AG04449 (cell line): ENCODE measurements around the gene PTGES2.

Source experiments
- CTCF ChIA-PET: fragments of 350-600 bp; formaldehyde crosslinking; extraction: SDS; loops from one replicate; lab custom pipeline; 2021; ENCODE audit warnings: antibody characterized with exemption; lab: Yijun Ruan, JAX
- POLR2A ChIA-PET: fragments of 400-600, 350-600 bp; formaldehyde crosslinking; extraction: SDS; loops from one replicate; lab custom pipeline; 2020; ENCODE audit warnings: antibody characterized with exemption, inconsistent platforms; lab: Yijun Ruan, JAX
- DNase-seq: peaks from one replicate; pipeline ENCODE4 v3.0.0-alpha.2; 2010; ENCODE audit warnings: low read depth, low spot score
- H3K4me3 ChIP-seq: 2 replicates; pipeline ENCODE4 v1.5.1; 2011; ENCODE audit warnings: low read depth, mild to moderate bottlenecking, control low read depth, low read length
- TF ChIP-seq, protein P1 (sequence below): IDR thresholded peaks from one replicate; pipeline ENCODE4 v1.5.1; 2011; ENCODE audit warnings: mild to moderate bottlenecking, moderate library complexity, low read length, control low read depth, inconsistent platforms; ENCODE audit not compliant: insufficient read depth; ENCODE audit errors: missing control alignments

Gene PTGES2

DNA sequence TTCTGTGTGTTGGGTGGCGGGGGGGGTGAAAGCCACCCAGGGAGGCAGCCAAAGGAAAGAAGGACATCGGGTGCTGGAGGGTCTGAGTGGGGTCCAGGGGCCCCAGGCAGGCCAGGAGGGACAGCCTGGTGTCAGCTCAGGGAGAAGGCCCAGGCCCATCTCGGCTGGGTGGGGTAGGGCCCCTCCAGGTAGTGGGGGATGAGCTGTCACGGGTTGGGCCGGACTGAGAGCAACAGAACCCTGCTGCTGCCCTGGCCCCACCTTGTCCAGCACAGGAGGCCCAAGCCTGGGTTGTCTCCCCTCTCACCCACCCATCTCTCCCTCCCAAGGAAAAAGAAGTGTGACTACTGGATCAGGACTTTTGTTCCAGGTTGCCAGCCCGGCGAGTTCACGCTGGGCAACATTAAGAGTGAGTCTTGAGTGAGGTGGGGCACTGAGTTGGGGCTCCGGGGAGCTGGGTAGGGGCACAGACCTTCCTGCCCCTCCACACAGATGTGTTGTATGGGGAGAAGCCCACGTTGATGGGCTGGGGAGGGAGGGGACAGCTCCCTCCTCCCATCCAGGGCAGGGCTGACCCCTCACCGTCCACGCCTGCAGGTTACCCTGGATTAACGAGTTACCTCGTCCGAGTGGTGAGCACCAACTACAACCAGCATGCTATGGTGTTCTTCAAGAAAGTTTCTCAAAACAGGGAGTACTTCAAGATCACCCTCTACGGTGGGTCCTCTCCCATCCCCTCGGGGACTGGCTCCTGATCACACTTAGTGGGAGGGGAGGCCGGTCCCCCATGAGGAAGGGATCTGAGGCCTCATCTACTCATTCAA is 24.0 kb upstream of the PTGES2 start:
- ChIA-PET POLR2A (no interaction called here), CTCF (interaction anchor here (0.6 to 1.3 kb wide), 3 partner anchors 22 to 34 kb away, joined by 3 read pairs; no protein-coding TSS in a partner anchor)
- TF ChIP-seq, protein P1, sequence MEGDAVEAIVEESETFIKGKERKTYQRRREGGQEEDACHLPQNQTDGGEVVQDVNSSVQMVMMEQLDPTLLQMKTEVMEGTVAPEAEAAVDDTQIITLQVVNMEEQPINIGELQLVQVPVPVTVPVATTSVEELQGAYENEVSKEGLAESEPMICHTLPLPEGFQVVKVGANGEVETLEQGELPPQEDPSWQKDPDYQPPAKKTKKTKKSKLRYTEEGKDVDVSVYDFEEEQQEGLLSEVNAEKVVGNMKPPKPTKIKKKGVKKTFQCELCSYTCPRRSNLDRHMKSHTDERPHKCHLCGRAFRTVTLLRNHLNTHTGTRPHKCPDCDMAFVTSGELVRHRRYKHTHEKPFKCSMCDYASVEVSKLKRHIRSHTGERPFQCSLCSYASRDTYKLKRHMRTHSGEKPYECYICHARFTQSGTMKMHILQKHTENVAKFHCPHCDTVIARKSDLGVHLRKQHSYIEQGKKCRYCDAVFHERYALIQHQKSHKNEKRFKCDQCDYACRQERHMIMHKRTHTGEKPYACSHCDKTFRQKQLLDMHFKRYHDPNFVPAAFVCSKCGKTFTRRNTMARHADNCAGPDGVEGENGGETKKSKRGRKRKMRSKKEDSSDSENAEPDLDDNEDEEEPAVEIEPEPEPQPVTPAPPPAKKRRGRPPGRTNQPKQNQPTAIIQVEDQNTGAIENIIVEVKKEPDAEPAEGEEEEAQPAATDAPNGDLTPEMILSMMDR = no peak
- no peak overlapping the region for H3K4me3 ChIP-seq
- no peak for DNase-seq

DNA sequence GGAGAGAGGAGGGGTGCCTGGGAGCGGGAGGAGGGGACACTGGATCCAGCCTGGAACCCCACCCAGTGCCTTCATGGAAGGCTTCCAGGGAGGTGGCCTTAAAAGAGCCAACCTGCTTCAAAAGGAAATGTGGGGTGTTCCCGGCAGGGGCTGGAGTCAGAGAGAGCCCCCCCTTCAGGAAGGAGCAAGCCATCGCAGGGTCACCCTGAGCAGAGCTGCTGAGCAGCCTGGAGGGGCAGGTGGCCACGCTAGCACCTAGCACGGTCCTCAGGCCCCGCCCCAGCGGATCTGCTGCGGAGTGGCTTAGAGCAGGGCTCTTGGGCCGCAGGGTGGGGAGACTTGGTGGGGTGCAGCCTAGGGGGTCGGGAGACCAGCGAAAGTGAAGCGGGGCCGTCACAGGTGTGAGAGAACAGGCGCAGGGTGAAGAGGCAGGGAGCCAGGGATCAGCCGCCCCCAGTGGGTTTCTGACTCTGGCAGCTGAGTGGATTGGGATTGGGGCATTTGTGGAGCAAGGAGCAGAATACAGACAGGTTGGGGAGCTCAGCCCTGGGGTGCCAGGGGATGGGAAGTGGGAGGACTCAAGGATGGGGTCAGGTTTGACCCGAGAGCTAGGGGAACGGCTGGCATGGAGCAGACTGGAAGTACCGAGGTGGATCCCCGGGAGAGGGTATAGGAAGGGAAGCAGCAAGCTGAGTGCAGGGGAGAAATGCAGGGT is 23.2 kb upstream of the PTGES2 start:
- CTCF ChIA-PET = interaction anchor here (0.6 to 1.3 kb wide), 3 partner anchors 22 to 33 kb away, joined by 3 read pairs; no protein-coding TSS in a partner anchor
- DNase-seq = no peak

DNA sequence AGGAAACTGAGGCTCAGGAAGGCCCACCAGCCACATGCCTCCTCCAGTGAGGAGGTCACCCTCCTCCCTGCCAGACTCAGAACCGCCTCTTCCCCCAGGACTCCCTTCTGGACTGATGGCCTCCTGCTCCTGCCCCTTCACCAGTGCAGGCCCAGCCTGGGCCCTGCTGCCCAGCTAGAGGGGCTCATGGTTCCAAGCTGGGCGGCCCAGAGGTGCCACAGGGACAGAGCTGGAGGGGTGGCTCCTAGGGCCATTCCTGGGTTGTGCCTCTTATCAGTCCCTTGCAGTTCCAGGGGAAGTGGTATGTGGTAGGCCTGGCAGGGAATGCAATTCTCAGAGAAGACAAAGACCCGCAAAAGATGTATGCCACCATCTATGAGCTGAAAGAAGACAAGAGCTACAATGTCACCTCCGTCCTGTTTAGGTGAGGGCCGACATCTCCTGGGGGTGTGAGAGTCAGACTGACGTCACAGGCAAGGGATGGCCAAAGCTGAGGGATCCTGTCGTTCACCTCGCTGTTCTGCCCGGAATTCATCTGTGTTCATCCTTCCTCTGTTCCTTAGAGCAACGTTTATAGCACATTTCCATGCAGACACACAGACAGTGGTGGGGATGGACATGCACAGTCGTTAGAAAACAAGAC is 22.5 kb upstream of the PTGES2 start:
- DNase-seq = no peak
- TF ChIP-seq, protein P1 = no peak
- ChIA-PET CTCF (interaction anchor here (1.1 to 1.3 kb wide), 2 partner anchors 25 to 33 kb away, joined by 3 read pairs; no protein-coding TSS in a partner anchor), POLR2A (no interaction called here)
- H3K4me3 ChIP-seq = no peak overlapping the region

More for the DNA sequence above, 23.2 kb upstream of the PTGES2 start:
- POLR2A ChIA-PET = no interaction called here
- TF ChIP-seq, protein P1 = no peak
- no peak overlapping the region for H3K4me3 ChIP-seq

DNA sequence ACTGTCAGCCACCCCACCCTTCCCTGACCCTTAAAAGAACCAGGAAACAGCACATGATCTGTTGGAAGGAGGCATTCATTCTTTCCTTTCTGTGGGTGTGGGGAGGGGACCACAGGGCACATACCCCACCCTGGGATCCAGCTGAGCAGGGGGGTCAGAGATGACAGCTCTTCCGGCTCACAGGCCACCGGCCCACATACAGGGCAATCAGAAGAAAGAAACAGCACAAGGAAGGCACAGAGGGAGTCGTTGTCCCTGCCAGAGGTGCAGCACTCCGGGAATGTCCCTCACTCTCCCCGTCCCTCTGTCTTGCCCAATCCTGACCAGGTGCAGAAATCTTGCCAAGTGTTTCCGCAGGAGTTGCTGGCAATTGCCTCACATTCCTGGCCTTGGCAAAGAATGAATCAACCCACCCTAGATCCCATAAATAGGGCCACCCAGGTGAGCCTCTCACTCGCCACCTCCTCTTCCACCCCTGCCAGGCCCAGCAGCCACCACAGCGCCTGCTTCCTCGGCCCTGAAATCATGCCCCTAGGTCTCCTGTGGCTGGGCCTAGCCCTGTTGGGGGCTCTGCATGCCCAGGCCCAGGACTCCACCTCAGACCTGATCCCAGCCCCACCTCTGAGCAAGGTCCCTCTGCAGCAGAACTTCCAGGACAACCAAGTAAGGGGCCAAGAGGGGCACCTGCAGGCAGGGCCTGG is 21.6 kb upstream of the PTGES2 start, which contains the start of gene LCN2:
TSS of gene LCN2 (plus strand) at position 453 of the 701 bp plus-strand sequence. CDS start at position 526, 73 bp downstream.
- CTCF ChIA-PET = no interaction called here
- TF ChIP-seq, protein P1 = no peak
- POLR2A ChIA-PET = no interaction called here
- no peak within 1 kb of the TSS for H3K4me3 ChIP-seq
- DNase-seq = no peak

DNA sequence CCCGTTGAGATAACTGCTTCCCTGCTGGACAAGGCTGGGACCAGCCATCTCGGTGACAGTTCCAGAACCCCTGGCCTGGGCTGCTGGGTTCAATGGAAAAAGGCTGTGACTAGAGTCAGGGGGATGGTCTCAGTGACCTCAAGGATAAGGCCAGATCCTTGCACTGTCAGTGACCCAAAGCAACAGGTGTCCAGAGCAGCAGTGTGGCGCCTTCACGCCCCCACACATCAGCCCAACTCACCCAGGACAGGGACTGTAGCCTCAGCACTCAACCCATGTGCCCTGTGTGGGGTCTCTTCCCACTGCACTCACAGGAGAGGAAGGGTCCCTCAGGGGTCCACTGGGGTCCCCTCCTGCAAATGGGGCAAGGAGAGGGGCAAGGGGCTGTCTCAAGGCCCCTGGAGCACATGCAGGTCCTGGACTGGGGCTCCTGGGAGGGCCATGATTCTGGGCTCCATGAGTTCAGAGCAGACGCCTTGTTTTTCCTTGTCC is 21.0 kb upstream of the PTGES2 start:
- ChIA-PET POLR2A (no interaction called here), CTCF (interaction anchor here (1.1 kb wide), 1 partner anchor 31 kb away, joined by 4 read pairs; no protein-coding TSS in a partner anchor)
- DNase-seq = no peak
- TF ChIP-seq, protein P1 = no peak
- no peak overlapping the region for H3K4me3 ChIP-seq
